Keratinocyte (primary cell): Measurements from ENCODE around the gene GARS1. TPM values are rescaled to one million over a fixed set of nuclear protein-coding genes. Genes with fewer than 3 reads are reported as not detected.

Experiments used
- DNase-seq: peaks from one replicate; pipeline ENCODE4 v3.0.0-alpha.2; 2011; ENCODE audit warnings: low read depth, missing footprints, low spot score
- FAIRE-seq: peaks from 2 replicates; lab custom pipeline; 2011; peaks lifted over from hg19 to GRCh38; lab: Jason Lieb, UNC
- H2AFZ ChIP-seq: 2 replicates; pipeline ENCODE4 v1.6.0; 2012; ENCODE audit warnings: low read length, control low read depth, inconsistent platforms; ENCODE audit not compliant: control insufficient read depth
- H3K27ac ChIP-seq: 2 replicates; pipeline ENCODE4 v1.5.1; 2011; ENCODE audit warnings: low read length; ENCODE audit not compliant: control insufficient read depth, insufficient read depth
- H3K27me3 ChIP-seq: 3 replicates; pipeline ENCODE4 v1.6.0; 2011; ENCODE audit warnings: low read length; ENCODE audit not compliant: control insufficient read depth, insufficient read depth; ENCODE audit errors: extremely low read depth
- H3K36me3 ChIP-seq, 2 experiments: 2 replicates in 1 of 2; 3 replicates in 1 of 2; pipeline ENCODE4 v1.5.1; 2011; ENCODE audit warnings: low read length in 2 of 2, mild to moderate bottlenecking in 1 of 2; ENCODE audit not compliant: control insufficient read depth in 2 of 2, insufficient read depth in 2 of 2; ENCODE audit errors: extremely low read depth in 1 of 2
- H3K4me1 ChIP-seq: 3 replicates; pipeline ENCODE4 v1.5.1; 2011; ENCODE audit warnings: low read length; ENCODE audit not compliant: control insufficient read depth, insufficient read depth; ENCODE audit errors: extremely low read depth
- H3K4me2 ChIP-seq: 3 replicates; pipeline ENCODE4 v1.6.0; 2011; ENCODE audit warnings: low read depth, low read length; ENCODE audit not compliant: control insufficient read depth, insufficient read depth; ENCODE audit errors: extremely low read depth
- H3K4me3 ChIP-seq, 3 experiments: fragments of 200-600 bp in 1 of 3; sonication (generic) in 1 of 3; 2 replicates in 2 of 3; 3 replicates in 1 of 3; pipeline ENCODE4 v1.5.1; 2011 to 2016; ENCODE audit warnings: low read length in 3 of 3, mild to moderate bottlenecking in 3 of 3, control low read depth in 2 of 3, inconsistent platforms in 1 of 3, low read depth in 1 of 3, mixed read lengths in 1 of 3, mixed run types in 1 of 3, moderate library complexity in 1 of 3; ENCODE audit not compliant: control insufficient read depth in 2 of 3, insufficient read depth in 2 of 3; ENCODE audit errors: extremely low read depth in 1 of 3
- H3K79me2 ChIP-seq: 2 replicates; pipeline ENCODE4 v1.6.0; 2012; ENCODE audit warnings: low read length; ENCODE audit not compliant: control insufficient read depth, insufficient read depth
- H3K9ac ChIP-seq: 3 replicates; pipeline ENCODE4 v1.6.0; 2011; ENCODE audit warnings: low read length; ENCODE audit not compliant: control insufficient read depth, insufficient read depth; ENCODE audit errors: extremely low read depth
- H3K9me1 ChIP-seq: 3 replicates; pipeline ENCODE4 v1.6.0; 2011; ENCODE audit warnings: low read length; ENCODE audit not compliant: control insufficient read depth, insufficient read depth; ENCODE audit errors: extremely low read depth
- H3K9me3 ChIP-seq: 2 replicates; pipeline ENCODE4 v1.5.1; 2012; ENCODE audit warnings: low read depth, low read length; ENCODE audit not compliant: control insufficient read depth
- H4K20me1 ChIP-seq: 3 replicates; pipeline ENCODE4 v1.6.0; 2011; ENCODE audit warnings: low read length; ENCODE audit not compliant: control insufficient read depth, insufficient read depth; ENCODE audit errors: extremely low read depth
- EZH2 ChIP-seq: IDR thresholded peaks from one replicate; pipeline ENCODE4 v1.6.1; 2012; ENCODE audit warnings: inconsistent platforms, mild to moderate bottlenecking, low read length, moderate library complexity
- dilution Hi-C: fragments of 300-500 bp; cut with MboI; formaldehyde crosslinking; loops from one replicate; pipeline ENCODE4 v1.7.0; 2020; ENCODE audit warnings: low sequenced_read_pairs; ENCODE audit not compliant: extremely low pct_ligation_motif_present
- polyA plus RNA-seq, 5 experiments: library from polyadenylated mRNA; depleted of rRNA in 3 of 5; stranded (reverse) in 3 of 5; stranded (forward) in 1 of 5; unstranded in 1 of 5; fragments of >200 nt; gene quantifications; 1 replicate in 1 of 5; 2 replicates in 3 of 5; 3 replicates in 1 of 5; pipeline versions ENCODE4 v1.2.1 to v1.2.3, GENCODE V29; 2011 to 2012; ENCODE audit warnings: missing spikeins in 2 of 5, low read depth in 1 of 5, low replicate concordance in 1 of 5
- TF ChIP-seq, protein P1 (sequence below), 3 experiments: IDR thresholded peaks in 1 of 3; conservative IDR thresholded peaks in 1 of 3; optimal IDR thresholded peaks in 1 of 3; 2 replicates in 2 of 3; 3 replicates in 1 of 3; pipeline versions ENCODE3 to v1.5.1; 2011; ENCODE audit warnings: low read length in 3 of 3, mild to moderate bottlenecking in 3 of 3, moderate library complexity in 2 of 3, control low read depth in 1 of 3, inconsistent platforms in 1 of 3; ENCODE audit not compliant: insufficient read depth in 2 of 3; ENCODE audit errors: extremely low read depth in 1 of 3

The GARS1 gene
- polyA plus RNA-seq, 1 donor (not counting 4 experiments of a cell fraction or from before 2014, with no cell fraction given), result 411 TPM

DNA sequence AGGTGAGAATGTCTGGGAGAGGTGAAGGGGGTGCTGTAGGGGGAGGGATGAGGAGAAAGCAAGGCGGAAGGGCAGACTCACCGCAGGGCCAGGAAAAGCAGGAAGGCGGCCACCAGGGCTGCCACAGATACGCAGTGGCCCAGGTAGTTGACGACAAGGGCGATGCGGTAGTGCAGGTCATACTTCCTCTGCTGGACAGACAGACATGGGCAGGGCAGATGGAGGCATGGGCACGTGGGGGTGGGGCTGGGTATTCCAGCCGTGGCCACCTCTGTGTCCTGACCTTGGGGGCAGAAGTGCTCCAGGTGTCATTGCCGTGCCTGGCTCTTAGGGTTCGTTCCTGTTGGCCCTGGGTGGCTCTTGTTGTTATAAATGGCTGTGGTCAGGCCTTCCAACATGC lies 70.8 kb downstream of the GARS1 start:
- Histone ChIP-seq H3K27me3 (peaks cover 17% of the 10 kb centered on the region), H3K9me1 (no peaks in the 10 kb centered on the region), H4K20me1 (no peaks in the 10 kb centered on the region), H3K36me3 (no peaks in the 10 kb centered on the region), H3K79me2 (no peaks in the 10 kb centered on the region), H3K4me3 (no peak overlapping the region), H3K4me1 (no peaks in the 10 kb centered on the region), H2AFZ (no peak overlapping the region), H3K9ac (no peak overlapping the region), H3K27ac (no peak overlapping the region), H3K9me3 (no peaks in the 10 kb centered on the region), H3K4me2 (no peak overlapping the region)
- dilution Hi-C loops, result no loop called here
- no peak for TF ChIP-seq EZH2
- TF ChIP-seq, protein P1, sequence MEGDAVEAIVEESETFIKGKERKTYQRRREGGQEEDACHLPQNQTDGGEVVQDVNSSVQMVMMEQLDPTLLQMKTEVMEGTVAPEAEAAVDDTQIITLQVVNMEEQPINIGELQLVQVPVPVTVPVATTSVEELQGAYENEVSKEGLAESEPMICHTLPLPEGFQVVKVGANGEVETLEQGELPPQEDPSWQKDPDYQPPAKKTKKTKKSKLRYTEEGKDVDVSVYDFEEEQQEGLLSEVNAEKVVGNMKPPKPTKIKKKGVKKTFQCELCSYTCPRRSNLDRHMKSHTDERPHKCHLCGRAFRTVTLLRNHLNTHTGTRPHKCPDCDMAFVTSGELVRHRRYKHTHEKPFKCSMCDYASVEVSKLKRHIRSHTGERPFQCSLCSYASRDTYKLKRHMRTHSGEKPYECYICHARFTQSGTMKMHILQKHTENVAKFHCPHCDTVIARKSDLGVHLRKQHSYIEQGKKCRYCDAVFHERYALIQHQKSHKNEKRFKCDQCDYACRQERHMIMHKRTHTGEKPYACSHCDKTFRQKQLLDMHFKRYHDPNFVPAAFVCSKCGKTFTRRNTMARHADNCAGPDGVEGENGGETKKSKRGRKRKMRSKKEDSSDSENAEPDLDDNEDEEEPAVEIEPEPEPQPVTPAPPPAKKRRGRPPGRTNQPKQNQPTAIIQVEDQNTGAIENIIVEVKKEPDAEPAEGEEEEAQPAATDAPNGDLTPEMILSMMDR (optimal IDR thresholded peaks at IDR 0.05 in 1 of 3, IDR thresholded peaks at IDR 0.05 in 1 of 3, conservative IDR thresholded peaks at IDR 0.05 in 1 of 3; ENCODE audit: extremely low read depth in 1 of 3, insufficient read depth in 2 of 3, low read length in 3 of 3), result no peak
- FAIRE-seq (no peak), DNase-seq (no peak)

DNA sequence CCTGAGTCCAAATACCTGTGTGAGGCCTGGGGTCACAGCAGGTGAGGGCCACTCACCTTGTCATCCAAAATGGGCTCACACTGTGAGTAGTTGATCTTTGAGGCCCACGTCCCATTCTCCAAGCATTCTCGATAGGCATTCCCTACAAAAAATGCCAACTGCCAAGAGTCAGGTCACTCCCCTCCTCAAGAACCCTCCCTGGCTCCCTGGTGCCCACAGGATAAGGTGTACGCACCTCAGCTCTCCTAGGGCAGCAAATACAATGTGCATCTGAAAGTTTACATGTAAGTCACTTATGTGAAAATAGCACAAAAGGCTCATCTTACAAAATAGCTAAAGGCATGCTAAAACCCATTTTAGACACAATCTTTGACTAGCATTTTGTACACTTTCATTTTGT lies 72.5 kb downstream of the GARS1 start:
- TF ChIP-seq, protein P1 (optimal IDR thresholded peaks at IDR 0.05 in 1 of 3, IDR thresholded peaks at IDR 0.05 in 1 of 3, conservative IDR thresholded peaks at IDR 0.05 in 1 of 3; ENCODE audit: extremely low read depth in 1 of 3, insufficient read depth in 2 of 3, low read length in 3 of 3), result no peak
- TF ChIP-seq EZH2, result no peak

More for the DNA sequence above, 72.5 kb downstream of the GARS1 start:
- no peaks in the 10 kb centered on the region for H3K9me3 ChIP-seq
- no peaks in the 10 kb centered on the region for H3K36me3 ChIP-seq
- no peak overlapping the region for H3K27ac ChIP-seq
- no peak overlapping the region for H3K4me3 ChIP-seq
- H3K79me2 ChIP-seq, result no peaks in the 10 kb centered on the region
- no peak overlapping the region for H3K4me2 ChIP-seq
- dilution Hi-C loops, result no loop called here
- no peaks in the 10 kb centered on the region for H3K9me1 ChIP-seq
- no peak overlapping the region for H3K9ac ChIP-seq
- H4K20me1 ChIP-seq, result no peaks in the 10 kb centered on the region
- H3K27me3 ChIP-seq, result peaks cover 13% of the 10 kb centered on the region
- FAIRE-seq, result no peak
- no peak for DNase-seq
- H2AFZ ChIP-seq, result no peak overlapping the region
- H3K4me1 ChIP-seq, result no peaks in the 10 kb centered on the region
